Stimulated activated CD4-positive, alpha-beta T cell treated with anti-CD3 and anti-CD28 coated beads, Interleukin-12 subunit alpha, Interleukin-12 subunit beta, amount 100 ng/mL, for 48 hours (primary cell): ENCODE measurements around the gene STRADA.
A peak's percentile ranks its signal among the peaks of the same experiment; 100 is the strongest.

ENCODE experiments used
- DNase-seq, 3 donors: peaks; one replicate each; pipeline ENCODE4 v3.0.0-alpha.2; 2020; ENCODE audit warnings: low read depth in 2 of 3, low spot score in 1 of 3

Gene STRADA

GRCh38 chr17:63701868-63702720, 39.5 kb downstream of the STRADA start:
- DNase-seq = peak; percentile 60 to 68 (median 66)

GRCh38 chr17:63701456-63701820, 40.2 kb downstream of the STRADA start:
- no peak for DNase-seq

- no peak for DNase-seq
Observed at GRCh38 chr17:63700528-63701455, 40.8 kb downstream of the STRADA start.

- DNase-seq = peak in 2 of 3 donors; percentile 46 to 67
Observed at GRCh38 chr17:63699638-63700527, 41.7 kb downstream of the STRADA start, which contains the start of gene LIMD2. TSS of gene LIMD2 (minus strand) at chr17:63700125. CDS start at chr17:63699298, 827 bp downstream.

GRCh38 chr17:63698886-63699637, 42.5 kb downstream of the STRADA start:
- peak in 2 of 3 donors; percentile 54 to 59 for DNase-seq

- no peak for DNase-seq
Observed at GRCh38 chr17:63698381-63698885, 43.2 kb downstream of the STRADA start.

- DNase-seq = peak; percentile 66 to 71 (median 67)
Observed at GRCh38 chr17:63697341-63698286, 44.0 kb downstream of the STRADA start.

GRCh38 chr17:63696381-63696961, 45.1 kb downstream of the STRADA start:
- DNase-seq = no peak

GRCh38 chr17:63695889-63696288, 45.7 kb downstream of the STRADA start:
- DNase-seq = no peak

- DNase-seq = no peak
Observed at GRCh38 chr17:63694950-63695773, 46.4 kb downstream of the STRADA start.

- DNase-seq = no peak
Observed at GRCh38 chr17:63694229-63694949, 47.2 kb downstream of the STRADA start.

- DNase-seq = no peak
Observed at GRCh38 chr17:63693411-63694113, 48.0 kb downstream of the STRADA start.

- no peak for DNase-seq
Observed at GRCh38 chr17:63692195-63692816, 49.3 kb downstream of the STRADA start.

- DNase-seq = no peak
Observed at GRCh38 chr17:63689479-63689878, 52.1 kb downstream of the STRADA start.

GRCh38 chr17:63688396-63689020, 53.1 kb downstream of the STRADA start:
- no peak for DNase-seq
